OCI-LY1 (cell line): ENCODE data around the gene RFC2.

Source experiments
- H2AFZ ChIP-seq: fragments of 200-600 bp; sonication (generic), shearing (Covaris generic); 2 replicates; pipeline ENCODE4 v1.6.0; 2014; ENCODE audit warnings: antibody characterized with exemption, mild to moderate bottlenecking, low read length
- H3F3A ChIP-seq: fragments of 200-600 bp; sonication (generic), shearing (Covaris generic); 2 replicates; pipeline ENCODE4 v1.6.0; 2014; ENCODE audit warnings: mild to moderate bottlenecking, antibody characterized with exemption, low read length, moderate library complexity; ENCODE audit not compliant: insufficient read depth
- H3K27ac ChIP-seq: fragments of 200-600 bp; sonication (generic); 2 replicates; pipeline ENCODE4 v1.5.1; 2014; ENCODE audit warnings: low read length, mixed run types, mild to moderate bottlenecking, low read depth; ENCODE audit not compliant: poor library complexity, severe bottlenecking
- H3K27me3 ChIP-seq: fragments of 200-600 bp; sonication (generic); 2 replicates; pipeline ENCODE4 v1.6.0; 2014; ENCODE audit warnings: antibody characterized with exemption, mild to moderate bottlenecking, low read length, moderate library complexity; ENCODE audit not compliant: insufficient read depth
- H3K36me3 ChIP-seq: fragments of 200-600 bp; sonication (generic); 2 replicates; pipeline ENCODE4 v1.6.1; 2014; ENCODE audit warnings: mild to moderate bottlenecking, antibody characterized with exemption, low read length, moderate library complexity, mixed read lengths; ENCODE audit not compliant: insufficient read depth
- H3K4me1 ChIP-seq: fragments of 200-600 bp; sonication (generic); 2 replicates; pipeline ENCODE4 v1.5.1; 2014; ENCODE audit warnings: mild to moderate bottlenecking, low read length, moderate library complexity; ENCODE audit not compliant: insufficient read depth, severe bottlenecking
- H3K4me2 ChIP-seq: fragments of 200-600 bp; sonication (generic), shearing (Covaris generic); 2 replicates; pipeline ENCODE4 v1.6.1; 2014; ENCODE audit warnings: low read length
- H3K4me3 ChIP-seq: fragments of 200-600 bp; sonication (generic); 2 replicates; pipeline ENCODE4 v1.5.1; 2014; ENCODE audit warnings: low read length, low read depth, mild to moderate bottlenecking, mixed read lengths; ENCODE audit not compliant: poor library complexity, severe bottlenecking
- H3K79me2 ChIP-seq: fragments of 200-600 bp; shearing (Covaris generic); 2 replicates; pipeline ENCODE4 v1.6.1; 2016; ENCODE audit warnings: mixed run types, low read length, mixed read lengths; ENCODE audit not compliant: insufficient read depth
- H3K9ac ChIP-seq: fragments of 200-600 bp; sonication (generic), shearing (Covaris generic); 2 replicates; pipeline ENCODE4 v1.6.1; 2014; ENCODE audit warnings: mild to moderate bottlenecking, low read length, mixed read lengths
- H3K9me2 ChIP-seq: fragments of 200-600 bp; sonication (generic), shearing (Covaris generic); 2 replicates; pipeline ENCODE4 v1.6.1; 2014; ENCODE audit warnings: low read depth, mild to moderate bottlenecking, low read length, mixed read lengths
- H3K9me3 ChIP-seq: fragments of 200-600 bp; shearing (Covaris generic); 2 replicates; pipeline ENCODE4 v1.6.1; 2014; ENCODE audit warnings: low read length, mixed read lengths
- H4K20me1 ChIP-seq: fragments of 200-600 bp; sonication (generic), shearing (Covaris generic); 2 replicates; pipeline ENCODE4 v1.6.0; 2016; ENCODE audit warnings: mild to moderate bottlenecking, low read length; ENCODE audit not compliant: insufficient read depth
- EZH2 ChIP-seq: fragments of 200-600 bp; sonication (generic), shearing (Covaris generic); IDR thresholded peaks from 2 replicates; pipeline ENCODE4 v1.8.0; 2017; ENCODE audit warnings: borderline replicate concordance, mixed run types, mild to moderate bottlenecking, antibody characterized with exemption, low read length, moderate library complexity, mixed read lengths
- TF ChIP-seq, protein P1 (sequence below): fragments of 200-600 bp; sonication (generic), shearing (Covaris generic); IDR thresholded peaks from 2 replicates; pipeline ENCODE4 v1.5.1; 2017; ENCODE audit warnings: mild to moderate bottlenecking, antibody characterized with exemption, low read length, moderate library complexity, mixed read lengths

The RFC2 gene

DNA sequence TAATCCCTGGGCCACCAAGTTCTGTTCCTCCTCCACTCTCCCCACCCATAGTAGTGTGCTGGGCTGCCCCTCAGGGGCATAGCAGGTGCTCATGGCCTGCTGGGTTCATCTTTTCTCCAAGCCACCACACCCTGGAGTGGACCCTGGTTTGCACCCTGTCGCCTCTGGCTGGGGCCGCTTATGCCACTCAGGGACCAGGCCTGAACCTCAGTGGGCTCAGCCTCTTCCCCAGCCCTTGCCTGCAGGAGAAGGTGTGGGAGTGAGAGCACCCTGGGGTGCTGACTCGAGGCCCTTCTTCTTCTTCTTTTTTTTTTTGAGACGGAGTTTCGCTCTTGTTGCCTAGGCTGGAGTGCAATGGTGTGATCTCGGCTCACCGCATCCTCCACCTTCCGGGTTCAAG, 45.2 kb upstream of the RFC2 start:
- Histone ChIP-seq H3K9me3 (no peaks in the 10 kb centered on the region; the same call in 1 of the 2 replicates), H3K4me1 (no peaks in the 10 kb centered on the region), H3K79me2 (no peaks in the 10 kb centered on the region), H3K4me3 (no peak overlapping the region), H3K9me2 (no peaks in the 10 kb centered on the region), H3K27ac (no peak overlapping the region), H3K36me3 (no peaks in the 10 kb centered on the region), H4K20me1 (no peaks in the 10 kb centered on the region), H3F3A (no peaks in the 10 kb centered on the region), H3K9ac (no peak overlapping the region), H3K4me2 (no peak overlapping the region), H2AFZ (no peak overlapping the region), H3K27me3 (peaks cover 11% of the 10 kb centered on the region; the same call in 1 of the 2 replicates)
- TF ChIP-seq, protein P1, sequence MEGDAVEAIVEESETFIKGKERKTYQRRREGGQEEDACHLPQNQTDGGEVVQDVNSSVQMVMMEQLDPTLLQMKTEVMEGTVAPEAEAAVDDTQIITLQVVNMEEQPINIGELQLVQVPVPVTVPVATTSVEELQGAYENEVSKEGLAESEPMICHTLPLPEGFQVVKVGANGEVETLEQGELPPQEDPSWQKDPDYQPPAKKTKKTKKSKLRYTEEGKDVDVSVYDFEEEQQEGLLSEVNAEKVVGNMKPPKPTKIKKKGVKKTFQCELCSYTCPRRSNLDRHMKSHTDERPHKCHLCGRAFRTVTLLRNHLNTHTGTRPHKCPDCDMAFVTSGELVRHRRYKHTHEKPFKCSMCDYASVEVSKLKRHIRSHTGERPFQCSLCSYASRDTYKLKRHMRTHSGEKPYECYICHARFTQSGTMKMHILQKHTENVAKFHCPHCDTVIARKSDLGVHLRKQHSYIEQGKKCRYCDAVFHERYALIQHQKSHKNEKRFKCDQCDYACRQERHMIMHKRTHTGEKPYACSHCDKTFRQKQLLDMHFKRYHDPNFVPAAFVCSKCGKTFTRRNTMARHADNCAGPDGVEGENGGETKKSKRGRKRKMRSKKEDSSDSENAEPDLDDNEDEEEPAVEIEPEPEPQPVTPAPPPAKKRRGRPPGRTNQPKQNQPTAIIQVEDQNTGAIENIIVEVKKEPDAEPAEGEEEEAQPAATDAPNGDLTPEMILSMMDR = no peak
- no peak for TF ChIP-seq EZH2

DNA sequence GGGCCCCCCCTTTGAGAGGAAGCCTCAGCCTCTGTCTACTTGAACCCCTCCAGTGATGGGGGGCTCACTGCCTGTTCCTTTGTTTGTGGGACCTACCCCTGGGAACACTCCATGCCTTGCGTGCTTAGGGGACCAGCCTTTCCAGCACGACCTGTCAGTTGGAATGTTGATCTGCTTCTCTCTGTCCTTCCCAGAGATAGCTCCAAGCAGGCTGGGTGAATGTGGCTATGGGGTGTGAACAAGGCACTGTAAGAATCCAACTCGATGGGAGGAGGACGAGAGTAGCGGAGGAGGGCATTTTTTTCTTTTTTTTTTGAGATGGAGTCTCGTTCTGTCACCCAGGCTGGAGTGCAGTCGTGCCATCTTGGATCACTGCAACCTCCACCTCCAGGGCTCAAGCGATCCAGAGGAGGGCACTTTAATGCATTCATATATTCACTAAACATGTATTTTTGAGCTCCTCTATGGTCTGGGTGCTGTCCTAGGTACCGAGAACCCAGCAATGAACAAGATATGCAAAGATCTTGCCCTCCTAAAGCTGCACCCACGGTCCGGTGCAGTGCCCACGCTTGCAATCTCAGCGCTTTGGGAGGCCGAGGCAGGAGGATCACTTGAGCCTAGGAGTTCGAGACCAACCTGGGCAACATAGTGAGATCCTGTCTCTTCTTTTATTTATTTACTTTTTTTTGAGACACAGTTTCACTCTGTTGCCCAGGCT, 43.5 kb upstream of the RFC2 start:
- H3K9me3 ChIP-seq = no peaks in the 10 kb centered on the region; the same call in 1 of the 2 replicates
- peaks cover 17% of the 10 kb centered on the region for H3K27me3 ChIP-seq
- no peaks in the 10 kb centered on the region for H3K36me3 ChIP-seq
- H3K4me3 ChIP-seq = no peak overlapping the region
- H3F3A ChIP-seq = no peaks in the 10 kb centered on the region
- H4K20me1 ChIP-seq = no peaks in the 10 kb centered on the region
- H3K9ac ChIP-seq = no peak overlapping the region
- no peaks in the 10 kb centered on the region for H3K79me2 ChIP-seq
- H2AFZ ChIP-seq = no peak overlapping the region
- H3K4me1 ChIP-seq = no peaks in the 10 kb centered on the region
- no peak overlapping the region for H3K4me2 ChIP-seq
- H3K9me2 ChIP-seq = no peaks in the 10 kb centered on the region
- no peak overlapping the region for H3K27ac ChIP-seq
- TF ChIP-seq, protein P1 = no peak
- no peak for TF ChIP-seq EZH2

DNA sequence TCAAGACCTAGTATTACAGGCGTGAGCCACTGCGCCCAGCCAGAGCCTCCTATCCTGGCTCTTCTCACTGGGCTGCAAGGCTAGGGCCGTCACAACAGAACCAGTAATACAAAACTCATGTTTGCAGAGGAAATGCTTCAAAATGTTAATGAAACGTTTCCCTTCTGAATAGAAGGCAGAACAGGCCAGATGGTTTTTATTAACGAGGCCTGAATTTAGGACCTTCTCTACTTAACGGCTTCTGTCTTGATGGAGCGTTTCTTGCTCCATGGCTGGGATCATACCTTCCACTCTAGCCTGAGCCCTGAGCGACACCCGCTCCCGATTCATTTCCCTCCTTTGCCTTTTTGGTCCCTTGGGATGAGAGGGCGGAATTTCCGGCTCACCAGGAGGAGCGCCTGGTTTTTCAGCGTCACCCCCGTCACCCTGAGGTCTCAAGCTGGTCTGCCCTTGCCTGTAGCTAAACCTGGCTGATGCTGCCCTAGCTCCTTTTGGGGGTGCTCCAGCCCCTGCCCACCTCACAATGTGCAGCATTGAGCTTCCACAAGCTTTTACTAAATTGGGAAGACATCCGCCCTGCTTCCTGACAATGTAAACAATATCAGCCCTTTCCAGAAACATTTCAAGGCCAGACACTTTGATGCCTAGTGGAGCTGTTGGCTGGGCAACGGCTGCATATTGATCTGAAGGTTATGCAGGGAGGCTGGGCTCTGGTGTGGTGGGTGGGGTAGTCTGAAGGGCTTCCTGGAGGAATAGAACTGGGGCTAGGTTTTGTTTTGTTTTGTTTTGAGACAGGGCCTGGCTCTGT, 40.2 kb upstream of the RFC2 start:
- Histone ChIP-seq H3K79me2 (no peaks in the 10 kb centered on the region), H3K9me3 (no peaks in the 10 kb centered on the region; the same call in 1 of the 2 replicates), H3K36me3 (no peaks in the 10 kb centered on the region), H4K20me1 (no peaks in the 10 kb centered on the region), H3K4me1 (peaks cover 6% of the 10 kb centered on the region), H3K9ac (no peak overlapping the region), H3K27ac (no peak overlapping the region), H3K4me3 (no peak overlapping the region), H3K4me2 (no peak overlapping the region), H3F3A (no peaks in the 10 kb centered on the region), H3K27me3 (peaks cover 29% of the 10 kb centered on the region), H2AFZ (no peak overlapping the region), H3K9me2 (no peaks in the 10 kb centered on the region)
- TF ChIP-seq, protein P1 = no peak
- no peak for TF ChIP-seq EZH2
